Suppressor macrophage treated with lipopolysaccharide for 1 hour (primary cell): ENCODE measurements around the gene PFAS.

ENCODE experiments used
- DNase-seq, 3 donors: peaks; one replicate each; pipeline ENCODE4 v3.0.0-alpha.2; 2020 to 2022

PFAS gene

GRCh38 chr17:8267480-8268147 lies 18.5 kb downstream of the PFAS start:
- no peak for DNase-seq

- no peak for DNase-seq
Observed at GRCh38 chr17:8268550-8269298, 19.6 kb downstream of the PFAS start.

GRCh38 chr17:8272421-8272820 lies 23.3 kb downstream of the PFAS start:
- no peak for DNase-seq

DNA sequence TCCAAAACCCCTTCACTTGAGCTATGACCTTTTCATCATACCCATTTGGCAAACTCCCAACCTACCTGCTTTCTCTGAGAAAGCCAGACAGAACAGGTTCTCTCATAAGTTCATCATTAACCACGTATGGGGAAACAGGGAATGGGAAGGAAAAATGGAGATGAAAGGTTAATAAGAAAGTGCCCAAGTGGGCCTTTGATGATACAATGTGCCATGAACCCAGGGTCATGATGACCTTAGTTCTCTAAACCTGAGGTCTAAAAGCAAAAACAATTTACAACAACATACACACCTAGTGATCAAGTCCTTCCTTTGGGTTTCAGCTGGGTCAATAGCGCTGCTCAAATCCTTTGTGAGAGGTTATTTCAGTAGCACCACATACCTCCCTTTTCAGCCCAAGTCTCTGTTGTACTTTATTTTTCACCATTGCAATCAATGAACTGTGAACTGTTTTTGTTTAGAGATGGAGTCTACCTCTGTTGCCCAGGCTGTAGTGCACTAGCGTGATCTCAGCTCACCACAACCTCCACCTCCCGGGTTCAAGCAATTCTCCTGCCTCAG lies 24.9 kb downstream of the PFAS start:
- no peak for DNase-seq

- no peak for DNase-seq
Observed at GRCh38 chr17:8274816-8275215, 25.7 kb downstream of the PFAS start.

- no peak for DNase-seq
Observed at GRCh38 chr17:8275421-8276290, 26.6 kb downstream of the PFAS start.

DNA sequence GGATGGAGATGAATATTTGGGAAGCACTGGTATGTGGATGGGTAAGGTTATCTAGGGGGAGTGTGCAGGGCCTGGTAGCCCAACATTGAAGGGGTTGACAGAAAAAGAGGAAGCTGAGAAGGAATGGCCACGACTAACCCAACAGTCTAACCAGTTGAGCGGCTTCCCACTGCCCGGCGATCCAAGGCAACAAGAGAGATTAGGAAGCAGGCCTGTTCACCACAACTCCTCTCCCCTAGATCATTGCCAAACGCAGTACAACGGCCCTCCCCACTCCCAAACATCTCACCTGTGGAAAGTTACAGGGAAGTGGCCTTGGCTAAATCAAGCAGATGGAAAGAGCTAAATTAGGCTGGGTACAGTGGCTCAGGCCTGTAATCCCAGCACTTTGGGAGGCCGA lies 28.2 kb downstream of the PFAS start:
- DNase-seq = no peak

DNA sequence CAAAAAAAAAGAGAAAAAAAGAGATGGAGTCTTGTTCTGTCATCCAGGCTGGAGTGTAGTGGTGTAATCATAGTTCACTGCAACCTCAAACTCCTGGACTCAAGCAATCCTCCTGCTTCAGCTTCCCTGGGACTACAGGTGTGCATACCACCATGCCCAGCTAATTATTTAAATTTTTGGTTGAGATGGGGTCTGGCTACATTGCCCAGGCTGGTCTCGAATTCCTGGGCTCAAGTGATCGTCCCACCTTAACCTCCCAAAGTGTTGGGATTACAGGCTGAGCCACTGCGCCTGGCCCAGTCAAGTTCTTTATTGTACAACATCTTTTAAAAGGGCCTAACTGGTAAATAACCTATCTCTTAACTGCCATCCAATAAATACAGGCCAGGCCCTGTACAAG lies 33.3 kb downstream of the PFAS start:
- no peak for DNase-seq

GRCh38 chr17:8283356-8283755 lies 34.3 kb downstream of the PFAS start:
- no peak for DNase-seq

DNA sequence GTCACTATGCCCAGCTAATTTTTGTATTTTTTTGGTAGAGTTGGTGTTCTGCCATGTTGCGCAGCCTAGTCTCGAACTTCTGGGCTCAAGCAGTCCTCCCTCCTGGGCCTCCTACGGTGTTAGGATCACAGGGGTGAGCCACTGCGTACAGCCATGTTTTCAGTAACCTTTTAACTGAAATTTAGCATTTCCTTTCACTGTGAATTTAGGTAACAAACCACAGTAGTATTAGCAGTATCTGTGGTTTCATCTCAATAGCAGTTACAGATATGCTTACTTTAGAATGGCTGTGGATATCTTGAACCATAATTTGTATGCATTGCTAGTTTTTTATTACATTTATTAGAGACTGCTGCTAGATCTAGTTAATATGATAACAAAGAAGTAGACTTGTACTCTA lies 35.0 kb downstream of the PFAS start:
- no peak for DNase-seq

DNA sequence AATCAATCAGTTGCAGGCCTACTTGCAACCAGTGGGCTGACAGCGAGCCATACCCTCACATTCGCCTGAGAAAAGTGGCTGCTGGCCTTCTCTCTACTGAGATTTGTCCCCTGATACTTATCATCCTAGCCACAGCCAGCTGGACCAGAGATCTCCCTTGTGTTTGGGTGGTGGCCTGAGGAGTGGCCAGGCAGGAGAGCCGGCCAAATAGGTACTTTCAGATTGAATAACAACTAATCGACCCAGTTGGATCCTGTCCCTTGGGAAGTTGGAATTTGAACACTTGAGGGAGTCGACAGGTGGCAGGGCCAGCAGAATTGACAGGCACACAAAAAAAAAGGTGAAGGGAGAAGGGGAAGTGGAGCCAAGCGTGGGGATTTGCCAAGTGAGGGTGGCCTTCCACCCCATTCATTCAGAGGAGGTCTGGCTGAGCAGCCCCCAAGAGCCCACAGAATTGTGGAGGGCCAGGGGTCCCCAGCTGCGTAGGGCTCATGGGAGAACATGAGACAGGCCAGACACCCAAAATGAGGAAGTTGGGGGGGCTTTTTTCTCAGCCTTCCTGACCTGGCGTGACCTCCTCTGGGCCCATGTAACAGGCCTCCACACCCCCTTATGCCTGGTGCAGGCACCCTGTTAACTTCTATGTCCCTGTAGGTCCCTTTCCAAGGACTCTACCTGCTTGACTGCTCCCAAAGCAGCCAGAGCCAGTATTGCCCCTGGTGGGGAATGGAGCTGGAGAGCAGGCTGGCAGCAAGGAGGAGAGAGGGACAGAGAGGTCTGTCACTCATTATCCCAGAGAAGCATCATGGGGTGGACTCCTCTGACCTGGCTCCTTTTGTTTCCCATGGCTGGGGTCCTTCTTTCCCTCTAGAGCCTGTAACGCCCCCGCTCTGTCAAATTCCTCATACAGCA lies 36.4 kb downstream of the PFAS start:
- DNase-seq = peak; percentile 29 to 43 (median 33)

- DNase-seq = no peak
Observed at GRCh38 chr17:8287651-8288335, 38.7 kb downstream of the PFAS start.

DNA sequence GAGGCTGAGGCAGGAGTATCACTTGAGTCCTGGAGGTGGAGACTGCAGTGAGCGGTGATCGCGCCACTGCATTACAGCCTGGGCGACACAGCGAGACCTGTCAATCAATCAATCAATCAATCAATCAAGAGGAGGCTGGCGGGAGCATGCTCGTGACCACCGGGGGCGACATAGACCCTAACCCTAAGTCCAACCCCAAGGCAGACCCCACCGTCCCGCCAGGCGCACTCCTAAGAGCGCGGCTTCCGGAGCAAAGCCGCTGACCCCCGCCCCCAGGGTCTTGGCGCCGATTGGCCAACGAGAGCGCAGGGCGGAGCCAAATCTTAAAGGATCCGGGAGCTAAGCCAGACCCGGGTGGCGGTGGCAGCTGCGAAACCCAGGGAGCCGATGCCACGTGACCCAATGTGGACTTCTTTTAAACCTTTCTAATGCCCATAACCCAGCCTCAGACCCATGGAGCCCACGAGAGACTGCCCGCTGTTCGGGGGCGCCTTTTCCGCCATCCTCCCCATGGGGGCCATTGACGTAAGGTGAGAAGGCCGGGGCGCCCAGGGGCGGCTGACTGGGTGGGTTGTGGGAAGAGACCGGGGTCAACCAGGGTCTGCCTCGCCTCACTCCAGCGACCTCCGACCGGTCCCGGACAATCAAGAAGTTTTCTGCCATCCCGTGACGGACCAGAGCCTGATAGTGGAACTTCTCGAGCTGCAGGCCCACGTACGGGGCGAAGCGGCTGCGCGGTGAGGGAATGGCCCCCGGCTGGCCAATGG lies 39.4 kb downstream of the PFAS start, which contains the start of gene RANGRF:
TSS of gene RANGRF (plus strand) at position 335 of the 767 bp plus-strand sequence. CDS start at position 454, 119 bp downstream.
- DNase-seq = peak; percentile 85 to 91 (median 90)

- no peak for DNase-seq
Observed at GRCh38 chr17:8289103-8289397, 40.0 kb downstream of the PFAS start.

DNA sequence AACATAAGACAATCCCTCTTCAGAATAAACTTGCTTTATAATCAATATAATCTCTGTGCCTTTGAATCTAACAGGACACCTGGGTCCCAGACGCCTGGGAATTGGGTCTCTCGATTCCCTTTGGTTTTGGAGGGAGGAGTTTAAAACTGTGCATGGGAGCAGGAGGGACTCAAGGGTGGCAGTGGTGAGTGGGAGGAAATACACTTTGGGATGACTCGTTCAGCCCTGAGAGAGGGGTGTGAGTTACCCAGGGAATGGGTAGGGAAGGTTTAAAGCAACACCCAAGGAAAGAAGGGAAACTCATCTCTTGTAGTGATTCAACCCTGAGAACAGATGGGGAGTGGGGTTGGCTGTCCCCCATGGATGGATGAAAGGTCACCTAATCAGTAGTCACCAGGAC lies 41.0 kb downstream of the PFAS start:
- peak; percentile 23 to 42 (median 32) for DNase-seq

DNA sequence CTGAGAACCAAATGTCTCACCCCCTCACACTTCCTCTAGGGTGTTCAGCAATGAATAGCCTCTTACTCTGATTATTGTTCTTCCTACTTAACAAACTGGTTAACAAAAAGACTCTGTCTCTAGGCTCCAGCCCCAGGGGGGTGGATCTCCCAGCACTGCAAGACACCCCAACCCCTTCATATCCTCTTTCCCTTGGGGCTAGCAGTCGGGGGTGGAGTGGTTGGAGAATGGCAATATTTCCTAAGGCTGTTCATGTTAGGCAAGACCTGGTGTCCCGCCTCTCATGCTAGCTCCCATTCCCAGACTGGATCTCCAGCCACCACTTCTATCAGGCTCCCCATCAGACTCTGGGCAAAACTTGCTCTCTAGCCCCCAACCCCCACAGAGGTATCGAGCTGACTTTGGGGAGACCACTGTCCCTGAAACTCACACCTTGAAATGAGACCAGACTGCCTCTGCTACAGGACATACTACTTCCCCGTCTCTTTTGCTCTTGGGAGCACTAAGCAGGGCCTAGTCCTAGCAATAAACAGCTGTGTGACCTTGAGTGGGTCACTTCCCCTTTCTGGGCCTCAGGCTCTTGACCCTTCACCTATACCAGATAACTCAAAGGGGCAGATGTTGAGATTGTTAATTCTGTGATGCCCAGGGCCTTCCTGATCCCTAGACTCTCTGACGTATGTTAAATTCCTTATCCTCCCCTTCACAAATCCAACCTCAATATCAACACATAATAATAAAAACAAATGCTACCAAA lies 43.7 kb downstream of the PFAS start:
- peak; percentile 43 to 61 (median 60) for DNase-seq

DNA sequence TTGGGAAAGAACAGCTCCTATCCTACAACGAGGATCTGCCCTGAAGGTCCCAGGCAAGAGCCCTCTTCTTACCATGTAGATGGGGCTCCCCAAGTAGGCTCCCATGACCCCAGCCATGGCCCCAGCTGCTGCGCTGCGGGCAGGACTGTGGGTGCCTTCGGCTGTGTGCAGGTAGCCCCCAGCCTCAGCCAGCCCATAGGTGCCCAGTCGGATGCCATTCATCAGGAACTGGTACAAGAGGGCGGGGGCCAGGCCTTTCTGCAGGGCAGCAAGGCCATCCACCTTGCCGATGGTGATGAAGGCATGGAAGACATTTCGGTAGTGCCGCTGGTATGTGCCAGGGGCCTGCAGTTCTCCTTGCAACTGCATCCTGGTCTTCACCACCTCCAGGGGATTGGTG lies 45.3 kb downstream of the PFAS start:
- peak in 1 of 3 donors; percentile 17 for DNase-seq

DNA sequence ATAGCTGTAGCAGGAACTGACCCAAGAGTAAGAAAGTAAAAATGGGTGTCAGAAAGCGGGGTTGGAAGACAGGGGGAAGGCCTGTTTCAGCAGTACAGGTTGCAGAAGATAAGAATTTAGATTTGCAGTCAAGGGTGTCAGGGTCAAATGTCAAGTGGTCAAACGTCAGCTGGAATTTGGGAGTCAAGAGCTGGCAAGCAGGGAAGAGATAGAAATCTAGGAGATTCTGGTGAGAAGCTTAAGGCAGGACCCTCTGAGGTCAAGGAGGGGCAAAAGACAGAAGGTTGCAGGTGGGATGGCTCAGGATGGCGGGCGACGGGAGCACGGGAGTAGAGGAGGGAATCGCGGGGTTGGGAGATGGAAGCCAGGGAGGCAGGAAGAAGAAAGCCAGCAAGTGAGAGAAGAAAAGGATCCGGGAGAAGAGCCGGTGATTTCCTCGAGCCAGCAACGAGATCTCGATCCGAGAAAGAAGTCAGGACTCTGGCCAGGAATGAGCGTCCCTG lies 45.8 kb downstream of the PFAS start:
- peak in 1 of 3 donors; percentile 6 for DNase-seq

- DNase-seq = peak in 1 of 3 donors; percentile 11
Observed at GRCh38 chr17:8300226-8300625, 51.1 kb downstream of the PFAS start.
